Fibroblast of lung (primary cell): ENCODE measurements around the gene FHOD3.

Experiments used
- CTCF ChIP-seq, 2 donors: IDR thresholded peaks in 1 of 2; conservative IDR thresholded peaks in 1 of 2; 1 replicate in 1 of 2; 2 replicates in 1 of 2; pipeline ENCODE4 v1.5.1; 2011 to 2012; ENCODE audit warnings: low read length in 2 of 2, control low read depth in 1 of 2, inconsistent platforms in 1 of 2, low read depth in 1 of 2, mild to moderate bottlenecking in 1 of 2
- EZH2 ChIP-seq: IDR thresholded peaks from 2 replicates; pipeline ENCODE4 v1.5.1; 2012; ENCODE audit warnings: low read length, control low read depth, mild to moderate bottlenecking; ENCODE audit errors: missing control alignments

DNA sequence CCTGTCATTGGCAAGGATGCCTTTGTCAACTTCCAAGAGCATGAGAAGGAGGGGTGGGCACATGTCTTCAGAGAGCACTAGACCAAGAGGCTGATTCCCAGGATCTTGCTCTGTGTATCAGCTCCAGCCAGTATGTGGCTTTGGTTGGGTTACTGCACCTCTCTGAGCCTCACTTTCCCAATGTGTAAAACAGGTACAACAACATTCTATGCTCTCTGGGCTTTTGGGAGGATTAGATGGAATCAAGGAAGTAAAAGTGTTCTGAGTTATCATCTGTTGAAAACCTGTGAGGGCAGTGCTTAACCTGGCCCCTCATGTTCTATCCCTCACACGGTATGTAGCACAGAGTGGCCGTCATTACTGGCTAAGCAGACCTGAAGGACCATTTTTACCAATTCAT is 103.9 kb downstream of the FHOD3 start:
- TF ChIP-seq CTCF (conservative IDR thresholded peaks at IDR 0.05 in 1 of 2, IDR thresholded peaks at IDR 0.05 in 1 of 2; ENCODE audit: low read depth in 1 of 2, low read length in 2 of 2) (no peak), EZH2 (no peak)
